H1 (cell line): Measurements from ENCODE around the gene CPED1. TPM values are rescaled to one million over a fixed set of nuclear protein-coding genes. Genes with fewer than 3 reads are reported as not detected.

Source experiments
- BACH1 ChIP-seq: IDR thresholded peaks from 2 replicates; pipeline ENCODE4 v1.6.1; 2012; ENCODE audit warnings: low read length, improper control_type of control experiment
- BCL11A ChIP-seq, 2 experiments: IDR thresholded peaks; one replicate each; pipeline ENCODE4 v1.6.1; 2011; ENCODE audit warnings: low read depth in 2 of 2, low read length in 2 of 2, mild to moderate bottlenecking in 2 of 2
- E2F6 ChIP-seq: IDR thresholded peaks from 2 replicates; pipeline ENCODE4 v1.6.1; 2012; ENCODE audit warnings: inconsistent platforms
- FOSL1 ChIP-seq: IDR thresholded peaks from 2 replicates; pipeline ENCODE4 v1.6.1; 2011; ENCODE audit warnings: mild to moderate bottlenecking, low read depth, low read length, moderate library complexity; ENCODE audit not compliant: insufficient read depth
- POU5F1 ChIP-seq: IDR thresholded peaks from 2 replicates; pipeline ENCODE4 v1.6.1; 2011; ENCODE audit warnings: low read depth, mild to moderate bottlenecking, low read length, moderate library complexity
- RFX5 ChIP-seq: IDR thresholded peaks from 2 replicates; pipeline ENCODE4 v1.6.1; 2011; ENCODE audit warnings: low read depth, low read length, improper control_type of control experiment, borderline replicate concordance
- SIN3A ChIP-seq, 2 experiments: IDR thresholded peaks in 1 of 2; conservative IDR thresholded peaks in 1 of 2; 2 replicates each; pipeline ENCODE4 v1.6.1; 2011 to 2012; ENCODE audit warnings: low read length in 2 of 2, improper control_type of control experiment in 1 of 2, low read depth in 1 of 2, mild to moderate bottlenecking in 1 of 2
- SUZ12 ChIP-seq: fragments of 200-600 bp; sonication (generic); IDR thresholded peaks from 2 replicates; pipeline ENCODE4 v1.6.1; 2012; ENCODE audit warnings: mild to moderate bottlenecking, inconsistent platforms, low read length, moderate library complexity, mixed read lengths
- TAF7 ChIP-seq: optimal IDR thresholded peaks from 2 replicates; pipeline ENCODE3; 2011; ENCODE audit warnings: low read depth, mild to moderate bottlenecking, inconsistent platforms, low read length, moderate library complexity, borderline replicate concordance
- TCF12 ChIP-seq: IDR thresholded peaks from 2 replicates; pipeline ENCODE4 v1.6.1; 2011; ENCODE audit warnings: low read depth, mild to moderate bottlenecking, low read length
- polyA plus RNA-seq, 7 experiments: library from polyadenylated mRNA; depleted of rRNA in 3 of 7; stranded (reverse) in 5 of 7; unstranded in 2 of 7; fragments of >200 nt in 5 of 7; fragments of 200-250 nt in 2 of 7; gene quantifications; 1 replicate in 5 of 7; 2 replicates in 1 of 7; 4 replicates in 1 of 7; pipeline versions ENCODE4 v1.2.1 to v1.2.3, GENCODE V29; 2011 to 2013; ENCODE audit warnings: missing spikeins in 2 of 7, mixed read lengths in 2 of 7
- total RNA-seq: library from RNA; stranded (reverse); fragmentation: NEBNext Ultra II Directional; extraction: Animal tissue kit (Norgen Biotek cat#: 25700); gene quantifications from 2 replicates; pipeline ENCODE4 v1.2.1, GENCODE V29; 2021
- TF ChIP-seq, protein P1 (sequence below): fragments of 300-600 bp; sonication (generic); IDR thresholded peaks from 2 replicates; pipeline ENCODE4 v1.7.1; 2012; ENCODE audit warnings: low read length, moderate library complexity, mild to moderate bottlenecking, inconsistent platforms; ENCODE audit not compliant: insufficient replicate concordance

CPED1 gene
- total and polyA plus RNA-seq, 2 of the 8 experiments (the other 6 are each of a cell fraction or from before 2014, with no cell fraction given), result 0.08 to 0.39 TPM

GRCh38 chr7:121084256-121084655 is 95.7 kb downstream of the CPED1 start (continued):
- TF ChIP-seq, protein P1, sequence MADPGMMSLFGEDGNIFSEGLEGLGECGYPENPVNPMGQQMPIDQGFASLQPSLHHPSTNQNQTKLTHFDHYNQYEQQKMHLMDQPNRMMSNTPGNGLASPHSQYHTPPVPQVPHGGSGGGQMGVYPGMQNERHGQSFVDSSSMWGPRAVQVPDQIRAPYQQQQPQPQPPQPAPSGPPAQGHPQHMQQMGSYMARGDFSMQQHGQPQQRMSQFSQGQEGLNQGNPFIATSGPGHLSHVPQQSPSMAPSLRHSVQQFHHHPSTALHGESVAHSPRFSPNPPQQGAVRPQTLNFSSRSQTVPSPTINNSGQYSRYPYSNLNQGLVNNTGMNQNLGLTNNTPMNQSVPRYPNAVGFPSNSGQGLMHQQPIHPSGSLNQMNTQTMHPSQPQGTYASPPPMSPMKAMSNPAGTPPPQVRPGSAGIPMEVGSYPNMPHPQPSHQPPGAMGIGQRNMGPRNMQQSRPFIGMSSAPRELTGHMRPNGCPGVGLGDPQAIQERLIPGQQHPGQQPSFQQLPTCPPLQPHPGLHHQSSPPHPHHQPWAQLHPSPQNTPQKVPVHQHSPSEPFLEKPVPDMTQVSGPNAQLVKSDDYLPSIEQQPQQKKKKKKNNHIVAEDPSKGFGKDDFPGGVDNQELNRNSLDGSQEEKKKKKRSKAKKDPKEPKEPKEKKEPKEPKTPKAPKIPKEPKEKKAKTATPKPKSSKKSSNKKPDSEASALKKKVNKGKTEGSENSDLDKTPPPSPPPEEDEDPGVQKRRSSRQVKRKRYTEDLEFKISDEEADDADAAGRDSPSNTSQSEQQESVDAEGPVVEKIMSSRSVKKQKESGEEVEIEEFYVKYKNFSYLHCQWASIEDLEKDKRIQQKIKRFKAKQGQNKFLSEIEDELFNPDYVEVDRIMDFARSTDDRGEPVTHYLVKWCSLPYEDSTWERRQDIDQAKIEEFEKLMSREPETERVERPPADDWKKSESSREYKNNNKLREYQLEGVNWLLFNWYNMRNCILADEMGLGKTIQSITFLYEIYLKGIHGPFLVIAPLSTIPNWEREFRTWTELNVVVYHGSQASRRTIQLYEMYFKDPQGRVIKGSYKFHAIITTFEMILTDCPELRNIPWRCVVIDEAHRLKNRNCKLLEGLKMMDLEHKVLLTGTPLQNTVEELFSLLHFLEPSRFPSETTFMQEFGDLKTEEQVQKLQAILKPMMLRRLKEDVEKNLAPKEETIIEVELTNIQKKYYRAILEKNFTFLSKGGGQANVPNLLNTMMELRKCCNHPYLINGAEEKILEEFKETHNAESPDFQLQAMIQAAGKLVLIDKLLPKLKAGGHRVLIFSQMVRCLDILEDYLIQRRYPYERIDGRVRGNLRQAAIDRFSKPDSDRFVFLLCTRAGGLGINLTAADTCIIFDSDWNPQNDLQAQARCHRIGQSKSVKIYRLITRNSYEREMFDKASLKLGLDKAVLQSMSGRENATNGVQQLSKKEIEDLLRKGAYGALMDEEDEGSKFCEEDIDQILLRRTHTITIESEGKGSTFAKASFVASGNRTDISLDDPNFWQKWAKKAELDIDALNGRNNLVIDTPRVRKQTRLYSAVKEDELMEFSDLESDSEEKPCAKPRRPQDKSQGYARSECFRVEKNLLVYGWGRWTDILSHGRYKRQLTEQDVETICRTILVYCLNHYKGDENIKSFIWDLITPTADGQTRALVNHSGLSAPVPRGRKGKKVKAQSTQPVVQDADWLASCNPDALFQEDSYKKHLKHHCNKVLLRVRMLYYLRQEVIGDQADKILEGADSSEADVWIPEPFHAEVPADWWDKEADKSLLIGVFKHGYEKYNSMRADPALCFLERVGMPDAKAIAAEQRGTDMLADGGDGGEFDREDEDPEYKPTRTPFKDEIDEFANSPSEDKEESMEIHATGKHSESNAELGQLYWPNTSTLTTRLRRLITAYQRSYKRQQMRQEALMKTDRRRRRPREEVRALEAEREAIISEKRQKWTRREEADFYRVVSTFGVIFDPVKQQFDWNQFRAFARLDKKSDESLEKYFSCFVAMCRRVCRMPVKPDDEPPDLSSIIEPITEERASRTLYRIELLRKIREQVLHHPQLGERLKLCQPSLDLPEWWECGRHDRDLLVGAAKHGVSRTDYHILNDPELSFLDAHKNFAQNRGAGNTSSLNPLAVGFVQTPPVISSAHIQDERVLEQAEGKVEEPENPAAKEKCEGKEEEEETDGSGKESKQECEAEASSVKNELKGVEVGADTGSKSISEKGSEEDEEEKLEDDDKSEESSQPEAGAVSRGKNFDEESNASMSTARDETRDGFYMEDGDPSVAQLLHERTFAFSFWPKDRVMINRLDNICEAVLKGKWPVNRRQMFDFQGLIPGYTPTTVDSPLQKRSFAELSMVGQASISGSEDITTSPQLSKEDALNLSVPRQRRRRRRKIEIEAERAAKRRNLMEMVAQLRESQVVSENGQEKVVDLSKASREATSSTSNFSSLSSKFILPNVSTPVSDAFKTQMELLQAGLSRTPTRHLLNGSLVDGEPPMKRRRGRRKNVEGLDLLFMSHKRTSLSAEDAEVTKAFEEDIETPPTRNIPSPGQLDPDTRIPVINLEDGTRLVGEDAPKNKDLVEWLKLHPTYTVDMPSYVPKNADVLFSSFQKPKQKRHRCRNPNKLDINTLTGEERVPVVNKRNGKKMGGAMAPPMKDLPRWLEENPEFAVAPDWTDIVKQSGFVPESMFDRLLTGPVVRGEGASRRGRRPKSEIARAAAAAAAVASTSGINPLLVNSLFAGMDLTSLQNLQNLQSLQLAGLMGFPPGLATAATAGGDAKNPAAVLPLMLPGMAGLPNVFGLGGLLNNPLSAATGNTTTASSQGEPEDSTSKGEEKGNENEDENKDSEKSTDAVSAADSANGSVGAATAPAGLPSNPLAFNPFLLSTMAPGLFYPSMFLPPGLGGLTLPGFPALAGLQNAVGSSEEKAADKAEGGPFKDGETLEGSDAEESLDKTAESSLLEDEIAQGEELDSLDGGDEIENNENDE, result no peak
- TF ChIP-seq E2F6, result no peak
- no peak for TF ChIP-seq SIN3A (conservative IDR thresholded peaks at IDR 0.05 in 1 of 2, IDR thresholded peaks at IDR 0.05 in 1 of 2; ENCODE audit: low read depth in 1 of 2, low read length in 2 of 2)
- TF ChIP-seq POU5F1, result no peak
- TF ChIP-seq BACH1, result no peak
- no peak for TF ChIP-seq FOSL1
- TF ChIP-seq BCL11A (IDR thresholded peaks at IDR 0.05; ENCODE audit: low read depth in 2 of 2, low read length in 2 of 2), result no peak
- TF ChIP-seq TAF7, result no peak
- no peak for TF ChIP-seq SUZ12
- no peak for TF ChIP-seq RFX5
- TF ChIP-seq TCF12, result no peak
